HG02588 (cell line): ENCODE data around the gene AARSD1.
"Not testable (repeated sequence)": the region's sequence is repeated elsewhere in the genome, so short reads cannot be mapped to it uniquely, and the experiment has no call there.

ENCODE experiments used
- ATAC-seq: cut with Tn5 transposase; IDR thresholded peaks from one replicate; pipeline ENCODE4 v1.9.1; 2021; ENCODE audit warnings: mild to moderate bottlenecking, moderate library complexity; ENCODE audit not compliant: unreplicated experiment

Gene AARSD1, protein sequence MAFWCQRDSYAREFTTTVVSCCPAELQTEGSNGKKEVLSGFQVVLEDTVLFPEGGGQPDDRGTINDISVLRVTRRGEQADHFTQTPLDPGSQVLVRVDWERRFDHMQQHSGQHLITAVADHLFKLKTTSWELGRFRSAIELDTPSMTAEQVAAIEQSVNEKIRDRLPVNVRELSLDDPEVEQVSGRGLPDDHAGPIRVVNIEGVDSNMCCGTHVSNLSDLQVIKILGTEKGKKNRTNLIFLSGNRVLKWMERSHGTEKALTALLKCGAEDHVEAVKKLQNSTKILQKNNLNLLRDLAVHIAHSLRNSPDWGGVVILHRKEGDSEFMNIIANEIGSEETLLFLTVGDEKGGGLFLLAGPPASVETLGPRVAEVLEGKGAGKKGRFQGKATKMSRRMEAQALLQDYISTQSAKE

DNA sequence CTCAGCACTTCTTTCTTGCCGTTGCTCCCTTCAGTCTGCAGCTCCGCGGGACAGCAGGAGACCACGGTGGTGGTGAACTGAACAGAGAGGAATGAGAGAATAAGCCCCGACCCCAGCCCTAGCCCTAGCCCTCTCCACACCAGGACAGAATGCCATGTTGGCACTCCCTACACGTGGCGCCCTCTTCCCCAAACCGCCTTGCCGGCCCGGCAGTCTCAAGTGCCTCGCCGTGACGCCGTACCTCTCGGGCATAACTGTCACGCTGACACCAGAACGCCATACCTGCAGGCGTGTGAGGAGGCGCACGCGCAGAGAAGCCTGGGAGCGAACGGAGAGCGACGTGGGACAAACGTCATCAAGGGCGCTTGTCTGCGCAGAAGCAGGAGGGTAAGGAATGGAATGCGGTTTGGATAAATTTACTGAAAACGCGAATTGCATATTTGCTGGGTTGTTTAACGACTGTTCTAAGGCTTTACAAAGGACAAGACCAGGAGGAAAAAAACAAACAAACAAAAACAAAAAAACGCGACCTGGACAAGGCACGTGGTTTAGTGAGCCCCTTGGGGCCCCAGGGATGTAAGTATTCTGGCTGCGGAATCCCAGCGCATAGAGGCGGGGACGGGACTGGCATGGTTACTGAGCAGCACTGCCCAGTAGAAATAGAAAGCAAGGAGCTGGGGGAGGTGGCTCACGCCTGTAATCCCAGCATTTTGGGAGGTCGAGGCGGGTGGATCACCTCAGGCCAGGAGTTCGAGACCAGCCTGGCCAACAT, at the start of gene AARSD1:
Gene AARSD1, minus strand, starts transcription at position 294 of the 772 bp plus-strand sequence. Its CDS starts 14 bp downstream, at position 280.
- peak; percentile 86 for ATAC-seq

GRCh38 chr17:43013296-43013695, 49.0 kb upstream of the AARSD1 start:
- ATAC-seq: no peak

- no peak for ATAC-seq
These were observed 47.6 kb upstream of the AARSD1 start for GRCh38 chr17:43011728-43012472.

- no peak for ATAC-seq
These were observed 46.5 kb upstream of the AARSD1 start for GRCh38 chr17:43010667-43011308.

- ATAC-seq: peak; percentile 76
These were observed 42.6 kb upstream of the AARSD1 start, which contains the start of gene IFI35 for GRCh38 chr17:43006639-43007551. Gene IFI35 (plus strand): TSS chr17:43006784. CDS start chr17:43006948, 164 bp downstream.

DNA sequence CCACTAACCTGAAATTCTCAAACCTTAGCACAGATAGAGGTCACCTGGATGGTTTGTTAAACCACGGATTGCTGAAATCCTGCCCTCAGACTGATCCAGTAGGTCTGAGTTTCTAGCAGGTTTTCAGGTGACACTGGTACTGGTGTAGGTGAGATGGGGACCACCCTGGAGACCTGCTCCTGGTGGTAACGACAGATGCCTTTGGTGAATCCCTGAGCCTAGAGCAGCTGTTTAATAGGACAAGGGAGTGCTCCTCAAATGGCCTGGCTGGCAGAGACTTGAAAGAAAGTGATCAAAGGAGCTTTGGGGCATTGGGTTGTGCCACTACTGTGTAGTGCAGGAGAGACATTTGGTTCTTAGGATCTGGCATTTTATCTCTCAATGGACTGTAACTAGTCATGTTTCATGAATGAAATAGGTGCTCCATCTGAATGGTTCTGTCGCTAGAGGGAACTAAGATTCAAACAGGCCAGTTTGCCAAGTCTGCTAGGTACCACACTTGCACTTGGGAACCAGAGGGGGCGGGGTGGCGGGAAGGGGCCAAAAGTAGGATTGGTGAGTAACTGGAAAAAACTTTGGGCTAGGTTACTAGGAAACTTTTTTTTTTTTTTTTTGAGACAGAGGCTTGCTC, 39.4 kb upstream of the AARSD1 start:
- no peak for ATAC-seq

GRCh38 chr17:43000894-43001293, 36.6 kb upstream of the AARSD1 start:
- not testable (repeated sequence) for ATAC-seq

GRCh38 chr17:42999003-42999525, 34.8 kb upstream of the AARSD1 start:
- no peak for ATAC-seq

GRCh38 chr17:42997984-42998938, 34.0 kb upstream of the AARSD1 start, which contains the start of gene RPL27:
Gene RPL27 (plus strand): TSS chr17:42998419. CDS start chr17:42998751, 332 bp downstream.
- peak; percentile 91 for ATAC-seq

- ATAC-seq: no peak
These were observed 33.2 kb upstream of the AARSD1 start for GRCh38 chr17:42997390-42997983.

DNA sequence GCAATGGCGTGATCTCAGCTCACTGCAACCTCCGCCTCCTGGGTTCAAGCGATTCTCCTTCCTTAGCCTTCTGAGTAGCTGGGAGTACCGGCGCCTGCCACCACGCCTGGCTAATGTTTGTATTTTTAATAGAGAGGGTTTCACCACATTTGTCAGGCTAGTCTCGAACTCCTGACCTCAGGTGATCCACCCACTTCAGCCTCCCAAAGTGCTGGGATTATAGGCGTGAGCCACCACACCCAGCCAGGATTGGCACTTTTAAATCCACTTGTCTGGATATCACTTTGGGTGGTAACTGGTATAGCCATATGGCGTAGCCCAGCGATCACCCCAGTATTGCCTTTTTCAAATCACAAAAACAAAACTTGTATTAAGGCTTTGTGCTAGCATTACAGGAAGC, 29.7 kb upstream of the AARSD1 start:
- ATAC-seq: not testable (repeated sequence)

GRCh38 chr17:42992872-42993271, 28.6 kb upstream of the AARSD1 start:
- ATAC-seq: no peak

DNA sequence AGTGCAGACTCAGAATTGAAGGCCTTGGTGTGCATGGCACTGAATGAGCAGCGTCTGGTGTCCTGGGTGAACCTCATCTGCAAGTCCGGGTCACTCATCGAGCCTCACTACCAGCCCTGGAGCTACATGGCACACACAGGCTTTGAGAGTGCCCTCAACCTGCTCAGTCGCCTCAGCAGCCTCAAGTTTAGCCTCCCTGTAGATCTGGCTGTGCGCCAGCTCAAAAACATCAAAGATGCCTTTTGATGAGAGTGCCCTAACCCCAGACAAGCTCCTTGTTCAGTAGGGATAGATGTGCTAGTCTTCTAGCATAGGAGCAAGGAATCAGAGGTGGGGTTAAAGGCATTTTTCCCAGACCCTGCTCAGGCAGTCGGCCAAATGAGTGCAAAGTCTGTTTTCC, 27.2 kb upstream of the AARSD1 start:
- ATAC-seq: no peak

GRCh38 chr17:42989726-42990652, 25.7 kb upstream of the AARSD1 start:
- ATAC-seq: no peak

DNA sequence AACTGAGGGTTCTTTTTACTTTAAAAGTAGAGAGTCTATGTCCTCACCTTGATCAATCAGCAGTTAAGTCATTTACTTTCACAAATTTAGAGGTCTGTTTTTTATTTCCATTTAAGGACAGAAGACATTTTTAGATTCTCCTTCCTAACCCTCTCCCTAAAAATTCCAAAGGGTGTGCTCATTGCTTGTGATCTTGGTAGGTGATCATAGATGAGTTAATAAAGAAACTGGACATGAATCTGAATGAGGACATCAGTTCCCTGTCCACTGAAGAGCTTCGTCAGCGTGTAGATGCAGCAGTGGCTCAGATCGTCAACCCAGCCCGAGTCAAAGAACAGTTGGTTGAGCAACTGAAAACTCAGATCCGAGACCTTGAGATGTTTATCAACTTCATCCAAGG, 24.9 kb upstream of the AARSD1 start:
- no peak for ATAC-seq

- ATAC-seq: peak; percentile 43
These were observed 21.0 kb upstream of the AARSD1 start for GRCh38 chr17:42985225-42985624.
